Astrocyte (in vitro differentiated cells and primary cell): ENCODE data around the gene PNPLA7.

Experiments used
- EZH2 ChIP-seq: IDR thresholded peaks from 2 replicates; pipeline ENCODE4 v1.6.1; 2012; ENCODE audit warnings: mild to moderate bottlenecking, low read length, inconsistent platforms; ENCODE audit not compliant: insufficient read depth
- TF ChIP-seq, protein P1 (sequence below): IDR thresholded peaks from 2 replicates; pipeline ENCODE4 v1.5.1; 2011; ENCODE audit warnings: low read depth, mild to moderate bottlenecking, inconsistent platforms, low read length, moderate library complexity; ENCODE audit not compliant: insufficient read depth

DNA sequence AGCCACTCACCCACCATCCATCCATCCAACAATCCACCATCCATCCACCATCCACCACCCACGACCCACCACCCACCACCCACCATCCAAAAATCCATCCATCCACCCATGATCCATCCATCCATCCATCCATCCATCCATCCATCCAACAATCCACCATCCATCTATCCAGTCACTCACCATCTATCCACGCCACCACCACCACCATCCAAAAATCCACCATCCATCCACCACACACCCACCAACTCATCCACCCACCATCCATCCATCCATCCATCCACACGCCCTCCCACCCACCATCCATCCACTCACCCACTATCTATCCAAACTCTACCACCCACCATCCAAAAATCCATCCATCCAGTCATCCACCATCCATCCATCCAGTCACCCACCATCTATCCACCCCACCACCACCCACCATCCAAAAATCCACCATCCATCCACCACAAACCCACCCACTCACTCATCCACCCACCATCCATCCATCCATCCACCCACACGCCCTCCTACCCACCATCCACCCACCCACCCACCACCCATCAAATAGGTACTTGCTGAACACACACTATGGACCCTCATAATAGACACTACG, 19.5 kb upstream of the PNPLA7 start:
- TF ChIP-seq, protein P1, sequence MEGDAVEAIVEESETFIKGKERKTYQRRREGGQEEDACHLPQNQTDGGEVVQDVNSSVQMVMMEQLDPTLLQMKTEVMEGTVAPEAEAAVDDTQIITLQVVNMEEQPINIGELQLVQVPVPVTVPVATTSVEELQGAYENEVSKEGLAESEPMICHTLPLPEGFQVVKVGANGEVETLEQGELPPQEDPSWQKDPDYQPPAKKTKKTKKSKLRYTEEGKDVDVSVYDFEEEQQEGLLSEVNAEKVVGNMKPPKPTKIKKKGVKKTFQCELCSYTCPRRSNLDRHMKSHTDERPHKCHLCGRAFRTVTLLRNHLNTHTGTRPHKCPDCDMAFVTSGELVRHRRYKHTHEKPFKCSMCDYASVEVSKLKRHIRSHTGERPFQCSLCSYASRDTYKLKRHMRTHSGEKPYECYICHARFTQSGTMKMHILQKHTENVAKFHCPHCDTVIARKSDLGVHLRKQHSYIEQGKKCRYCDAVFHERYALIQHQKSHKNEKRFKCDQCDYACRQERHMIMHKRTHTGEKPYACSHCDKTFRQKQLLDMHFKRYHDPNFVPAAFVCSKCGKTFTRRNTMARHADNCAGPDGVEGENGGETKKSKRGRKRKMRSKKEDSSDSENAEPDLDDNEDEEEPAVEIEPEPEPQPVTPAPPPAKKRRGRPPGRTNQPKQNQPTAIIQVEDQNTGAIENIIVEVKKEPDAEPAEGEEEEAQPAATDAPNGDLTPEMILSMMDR: no peak
- no peak for TF ChIP-seq EZH2
